GM21360 (cell line): ENCODE results near the gene TMTC2.

Experiments
- ATAC-seq: cut with Tn5 transposase; IDR thresholded peaks from one replicate; pipeline ENCODE4 v1.9.1; 2021; ENCODE audit warnings: mild to moderate bottlenecking, moderate library complexity; ENCODE audit not compliant: unreplicated experiment

The TMTC2 gene

GRCh38 chr12:82686168-82687020, at the start of gene TMTC2:
Gene TMTC2, plus strand, starts transcription at chr12:82686906.
- ATAC-seq: peak; percentile 89

DNA sequence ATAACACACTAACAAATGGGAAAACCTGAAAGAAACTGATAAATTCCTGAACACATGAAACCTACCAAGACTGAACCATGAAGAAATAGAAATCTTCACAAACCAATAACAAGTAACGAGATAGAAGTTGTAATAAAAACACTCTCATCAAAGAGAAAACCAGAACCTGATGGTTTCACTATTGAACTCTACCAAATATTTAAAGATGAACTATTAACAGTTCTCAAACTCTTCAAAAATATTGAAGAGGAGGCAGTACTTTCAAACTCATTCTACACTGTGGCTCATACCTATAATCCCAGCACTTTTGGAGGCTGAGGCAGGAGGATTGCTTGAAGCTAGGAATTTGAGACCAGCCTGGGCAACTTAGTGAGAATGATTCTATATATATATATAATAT, 48.4 kb upstream of the TMTC2 start:
- ATAC-seq: no peak

DNA sequence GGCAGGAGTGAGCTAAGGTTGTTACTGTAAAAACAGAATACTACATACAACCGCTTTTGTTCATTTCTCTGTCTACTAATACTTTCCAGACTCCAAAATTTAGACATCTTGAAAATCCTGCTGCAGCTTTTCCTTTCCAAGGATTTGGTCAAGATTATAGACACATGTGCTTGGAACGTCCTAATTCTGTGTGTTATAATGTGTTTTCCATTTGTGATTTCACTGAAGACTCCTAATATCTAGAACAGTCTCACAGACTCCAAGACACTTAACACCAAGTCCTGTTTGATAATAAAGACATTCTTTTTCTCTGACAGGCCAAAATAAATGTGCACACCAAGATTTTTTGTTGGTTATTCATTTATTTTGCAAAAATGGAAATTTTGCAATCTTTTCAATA, 41.8 kb upstream of the TMTC2 start:
- no peak for ATAC-seq

- ATAC-seq: no peak
These were observed 41.3 kb upstream of the TMTC2 start for GRCh38 chr12:82645414-82645813.

- ATAC-seq: no peak
These were observed 38.9 kb upstream of the TMTC2 start for GRCh38 chr12:82647853-82648252.

DNA sequence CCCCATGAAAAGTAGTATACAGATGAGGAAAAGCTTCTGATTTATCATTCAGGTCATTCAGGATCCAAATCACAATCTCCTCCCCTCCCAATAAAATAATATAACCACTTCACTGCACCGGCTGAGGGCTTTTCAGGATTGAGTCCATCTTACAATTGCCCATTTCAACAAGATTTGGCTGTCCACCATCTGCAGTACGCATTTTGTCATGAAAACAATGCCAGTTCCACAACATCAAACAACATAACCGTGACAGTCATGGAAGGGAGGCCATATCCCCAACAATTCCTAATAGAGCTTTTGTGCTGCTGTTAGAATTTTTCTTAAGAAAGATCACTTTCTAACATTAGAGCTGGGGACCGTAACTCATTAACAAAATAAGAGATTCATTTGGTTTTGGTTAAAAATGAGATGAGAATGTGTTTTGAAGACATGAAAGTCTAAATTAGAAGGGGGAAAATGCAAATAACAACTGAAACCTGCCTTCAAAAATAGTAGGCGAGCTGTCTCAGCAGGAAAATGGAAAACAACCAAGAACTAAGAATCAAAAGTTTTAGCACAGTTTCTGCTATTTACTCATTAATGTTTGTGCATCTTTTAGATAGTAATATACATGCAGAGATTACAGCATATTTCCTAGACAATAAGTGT, 38.3 kb upstream of the TMTC2 start:
- no peak for ATAC-seq

- peak; percentile 96 for ATAC-seq
These were observed 35.9 kb upstream of the TMTC2 start for GRCh38 chr12:82650627-82651337.

GRCh38 chr12:82651489-82651888, 35.2 kb upstream of the TMTC2 start:
- no peak for ATAC-seq

GRCh38 chr12:82652071-82652470, 34.6 kb upstream of the TMTC2 start:
- no peak for ATAC-seq

DNA sequence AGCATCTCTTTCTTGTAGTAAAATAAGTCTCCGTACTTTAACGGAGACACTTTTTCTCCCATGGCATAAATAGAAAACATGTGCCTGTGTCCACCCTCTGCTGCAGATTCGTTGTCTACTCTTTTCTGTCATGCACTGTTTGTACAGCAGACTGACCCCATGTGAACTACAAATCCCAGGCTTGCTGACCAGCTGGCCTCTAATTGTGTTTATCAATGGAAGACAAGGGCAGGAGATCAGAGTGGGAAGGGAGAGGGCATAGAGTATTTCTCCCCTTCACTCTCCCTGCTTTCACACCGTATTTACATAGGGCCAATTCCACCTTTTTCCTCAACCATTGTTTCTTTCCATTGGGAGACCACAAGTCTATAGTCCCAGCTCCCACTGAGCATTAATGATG, 31.0 kb upstream of the TMTC2 start:
- ATAC-seq: no peak

DNA sequence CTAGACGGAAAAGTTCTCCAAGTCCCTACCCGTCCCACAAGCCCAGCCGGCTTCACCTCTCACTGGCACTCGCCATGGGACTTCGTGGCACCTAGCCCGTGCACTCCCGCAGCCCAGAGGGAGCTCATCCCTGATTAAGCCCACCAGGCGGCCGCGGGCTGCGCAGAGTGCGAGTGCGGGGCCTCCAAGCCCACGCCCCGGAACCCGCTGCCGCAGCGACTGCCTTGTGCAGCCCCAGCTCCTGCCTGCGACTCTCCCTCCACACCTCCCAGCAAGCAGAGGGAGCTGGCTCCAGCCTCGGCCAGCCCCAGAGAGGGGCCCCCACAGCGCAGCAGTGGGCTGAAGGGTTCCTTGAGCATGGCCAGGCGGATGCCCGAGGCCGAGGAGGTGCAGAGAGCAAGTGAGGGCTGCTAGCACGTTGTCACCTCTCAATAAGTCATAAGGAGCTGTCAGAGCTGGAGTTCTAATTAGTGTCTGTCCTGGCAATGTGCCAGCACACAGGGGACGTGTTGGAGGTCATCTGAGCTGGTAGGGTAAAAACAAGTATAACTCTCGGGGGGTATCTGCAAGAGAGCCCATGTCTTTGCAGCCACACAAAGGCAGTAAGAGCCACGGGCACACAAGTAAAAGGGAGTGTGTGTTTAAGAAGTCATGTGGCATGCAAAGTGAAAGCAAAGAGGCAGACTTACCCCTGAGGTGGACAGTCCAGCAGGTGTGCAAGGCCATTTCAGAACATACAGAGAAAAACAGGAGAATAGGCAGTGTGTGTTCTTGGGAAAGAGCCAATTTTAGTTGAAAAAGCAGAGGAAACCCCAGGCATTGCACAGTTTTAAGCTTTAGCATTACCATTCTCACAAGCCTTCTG, 27.1 kb upstream of the TMTC2 start:
- no peak for ATAC-seq

GRCh38 chr12:82660541-82661325, 26.0 kb upstream of the TMTC2 start:
- no peak for ATAC-seq

- no peak for ATAC-seq
These were observed 22.8 kb upstream of the TMTC2 start for GRCh38 chr12:82663893-82664292.

- no peak for ATAC-seq
These were observed 21.4 kb upstream of the TMTC2 start for GRCh38 chr12:82665142-82665923.

GRCh38 chr12:82666830-82667229, 19.9 kb upstream of the TMTC2 start:
- ATAC-seq: no peak

DNA sequence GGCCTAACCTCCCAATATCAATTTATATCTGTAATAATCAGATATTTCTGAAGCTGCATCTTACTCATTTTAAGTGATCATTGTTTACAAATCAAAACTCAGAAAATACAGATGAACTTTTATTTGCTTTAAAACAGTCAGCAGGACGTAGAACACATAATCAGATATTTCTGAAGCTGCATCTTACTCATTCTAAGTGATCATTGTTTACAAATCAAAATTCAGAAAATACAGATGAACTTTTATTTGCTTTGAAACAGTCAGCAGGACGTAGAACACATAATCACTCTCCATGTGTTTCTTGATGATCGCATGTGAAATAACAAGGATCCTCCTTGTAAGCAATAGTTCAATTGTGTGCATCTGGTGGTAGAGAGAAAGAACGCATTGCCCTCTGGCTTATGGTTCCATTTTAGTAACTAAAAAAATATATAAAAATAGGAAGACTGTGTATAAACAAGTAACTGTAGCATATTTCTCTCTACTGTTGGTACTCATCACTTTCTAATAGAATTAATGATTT, 15.0 kb upstream of the TMTC2 start:
- no peak for ATAC-seq

DNA sequence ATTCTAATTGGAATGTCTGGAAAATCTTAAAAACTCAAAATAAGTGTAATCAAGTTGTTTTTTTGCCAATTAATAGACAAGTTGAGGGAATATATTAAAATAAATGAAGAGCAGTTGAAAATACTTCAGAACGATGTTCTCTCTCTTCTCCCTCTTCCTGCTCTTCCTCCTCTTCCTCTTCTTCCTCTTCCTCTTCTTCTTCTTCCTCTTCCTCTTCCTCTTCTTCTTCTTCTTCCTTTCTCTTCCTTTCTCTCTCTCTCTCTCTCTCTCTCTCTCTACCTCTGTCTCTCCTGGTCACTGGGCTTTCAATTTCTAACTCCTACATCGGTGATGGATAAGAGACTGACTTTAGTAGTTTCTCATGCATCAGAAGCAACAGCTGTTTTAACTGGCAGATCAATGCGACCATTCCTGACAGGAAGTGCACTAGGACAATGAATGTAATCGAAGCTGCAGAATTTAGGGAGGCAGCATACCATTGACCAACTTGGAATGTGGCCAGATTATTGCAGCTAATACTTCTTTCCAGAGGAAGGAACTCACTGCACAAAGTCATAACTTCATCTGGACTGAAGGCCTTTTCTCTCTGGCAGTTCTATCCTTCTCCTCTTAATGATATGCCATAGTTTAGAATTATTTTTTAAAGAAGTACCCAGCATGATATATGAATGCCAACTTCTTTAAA, 13.8 kb upstream of the TMTC2 start:
- no peak for ATAC-seq

GRCh38 chr12:82673698-82674097, 13.0 kb upstream of the TMTC2 start:
- no peak for ATAC-seq
